Measurements from ENCODE around the gene HMGA1. TPM values are rescaled to one million over a fixed set of nuclear protein-coding genes. Genes with fewer than 3 reads are reported as not detected.

The HMGA1 gene
- total RNA-seq, 4 donors from 2014 or later = 33.3 to 48.5 (median 41.9) TPM

DNA sequence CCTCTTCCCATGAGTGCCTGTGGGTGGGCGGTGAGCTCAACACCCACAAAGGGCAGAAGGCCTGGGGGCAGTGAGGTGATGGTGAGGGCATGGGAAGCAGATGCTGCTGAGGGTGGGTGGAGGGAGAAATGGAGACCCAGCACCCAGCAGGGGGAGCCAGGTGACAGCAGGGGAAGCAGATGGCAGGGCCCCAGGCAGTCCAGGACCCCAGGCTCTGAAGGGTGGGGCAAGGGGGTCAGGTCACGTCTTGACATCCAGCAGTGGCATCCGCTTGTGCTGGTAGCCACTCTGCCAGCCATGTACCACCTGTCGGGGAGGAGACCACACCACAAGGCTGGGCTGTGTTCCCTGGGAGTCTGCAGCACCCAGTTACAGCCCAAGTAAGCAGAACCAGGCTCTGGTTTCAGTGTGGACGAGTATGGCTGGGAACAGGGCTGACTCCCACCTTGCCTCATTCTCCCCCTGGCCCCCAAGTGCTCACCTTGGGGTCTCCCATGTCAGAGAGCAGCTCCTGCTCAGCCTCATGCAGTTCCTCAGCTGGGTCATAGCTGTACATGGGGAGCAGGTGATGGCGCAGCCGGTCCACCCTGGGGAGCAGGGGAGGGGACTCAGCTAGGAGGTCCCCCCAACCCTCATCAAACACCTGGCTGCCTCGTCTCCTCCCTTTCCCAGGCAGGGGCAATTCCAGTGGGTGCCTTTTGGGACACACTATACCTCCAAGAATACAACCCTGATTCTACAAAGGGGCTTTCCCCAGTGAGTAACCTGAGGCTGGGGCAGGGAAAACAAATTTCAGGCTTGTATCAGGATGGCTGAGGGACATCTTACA is 10.1 kb downstream of the HMGA1 start:
- Histone ChIP-seq H3K9me3 (no peaks in the 10 kb centered on the region), H3K27me3 (no peaks in the 10 kb centered on the region), H3K36me3 (no peaks in the 10 kb centered on the region), H3K4me1 (peaks cover 5 to 24% of the 10 kb centered on the region in 2 donors), H3K4me3 (replicated peaks in 1 of 3) (no peak overlapping the region), H3K27ac (no peak overlapping the region)
- intact Hi-C loops (cut with DNase I) = loop anchor here (5.0 kb wide), 2 partner anchors 49 to 171 kb away; no protein-coding TSS in a partner anchor
- TF ChIP-seq, protein P1, sequence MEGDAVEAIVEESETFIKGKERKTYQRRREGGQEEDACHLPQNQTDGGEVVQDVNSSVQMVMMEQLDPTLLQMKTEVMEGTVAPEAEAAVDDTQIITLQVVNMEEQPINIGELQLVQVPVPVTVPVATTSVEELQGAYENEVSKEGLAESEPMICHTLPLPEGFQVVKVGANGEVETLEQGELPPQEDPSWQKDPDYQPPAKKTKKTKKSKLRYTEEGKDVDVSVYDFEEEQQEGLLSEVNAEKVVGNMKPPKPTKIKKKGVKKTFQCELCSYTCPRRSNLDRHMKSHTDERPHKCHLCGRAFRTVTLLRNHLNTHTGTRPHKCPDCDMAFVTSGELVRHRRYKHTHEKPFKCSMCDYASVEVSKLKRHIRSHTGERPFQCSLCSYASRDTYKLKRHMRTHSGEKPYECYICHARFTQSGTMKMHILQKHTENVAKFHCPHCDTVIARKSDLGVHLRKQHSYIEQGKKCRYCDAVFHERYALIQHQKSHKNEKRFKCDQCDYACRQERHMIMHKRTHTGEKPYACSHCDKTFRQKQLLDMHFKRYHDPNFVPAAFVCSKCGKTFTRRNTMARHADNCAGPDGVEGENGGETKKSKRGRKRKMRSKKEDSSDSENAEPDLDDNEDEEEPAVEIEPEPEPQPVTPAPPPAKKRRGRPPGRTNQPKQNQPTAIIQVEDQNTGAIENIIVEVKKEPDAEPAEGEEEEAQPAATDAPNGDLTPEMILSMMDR (IDR thresholded peaks at IDR 0.05) = peak in 3 of 6 experiments; percentile 21 to 34 (median 32)
- no peak for TF ChIP-seq POLR2A (IDR thresholded peaks at IDR 0.05)
- DNase-seq = peak in 1 of 2 donors; percentile 25
- WGBS, 2 donors = 74 to 76% methylated on average over 4 to 6 of the region's 8 CpGs

DNA sequence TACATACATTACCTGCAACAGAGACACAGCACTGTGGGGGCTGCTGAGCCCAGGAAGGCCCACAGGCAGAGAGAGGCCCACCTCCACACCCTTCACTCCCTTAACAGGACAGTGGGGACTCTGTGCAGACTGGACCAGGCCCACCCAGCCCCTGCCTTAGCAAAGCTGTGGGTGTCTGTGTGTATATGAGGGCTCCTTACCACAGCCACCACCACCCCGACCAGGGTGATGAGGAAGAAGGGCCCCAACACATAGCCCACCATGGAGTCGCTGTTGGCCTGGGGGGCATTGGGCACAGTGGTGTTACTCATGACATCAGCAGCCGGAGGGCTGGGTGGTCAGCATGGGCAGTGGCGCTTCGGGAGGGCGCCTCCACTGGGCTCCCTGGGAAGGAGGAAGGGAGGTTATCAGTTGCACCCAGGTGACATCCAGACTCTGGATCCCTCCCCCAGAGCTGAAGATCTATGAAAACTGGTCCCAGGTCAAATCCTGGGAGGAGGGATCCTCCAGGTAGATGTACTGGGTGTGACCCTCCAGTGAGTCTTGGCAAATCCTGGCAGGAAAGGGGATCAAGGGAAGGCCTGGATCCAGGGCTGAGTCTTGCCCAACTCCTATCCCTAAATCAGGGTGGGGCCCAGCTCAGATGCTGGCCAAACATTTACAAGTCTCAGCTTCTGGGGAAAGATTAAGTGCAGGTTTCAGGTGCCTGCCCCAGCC is 11.0 kb downstream of the HMGA1 start:
- 79 to 93% methylated on average over 3 to 6 of the region's 6 CpGs for WGBS, 2 donors
- peaks cover 5 to 24% of the 10 kb centered on the region in 2 donors for H3K4me1 ChIP-seq
- peak overlapping the region in 1 of 3 donors; percentile 83 for H3K4me3 ChIP-seq (replicated peaks in 1 of 3)
- intact Hi-C loops (cut with DNase I) = loop anchor here (2.0 to 5.0 kb wide), 3 partner anchors 50 to 170 kb away; partner anchors contain the start of gene NUDT3
- TF ChIP-seq, protein P1 (IDR thresholded peaks at IDR 0.05) = no peak
- TF ChIP-seq POLR2A (IDR thresholded peaks at IDR 0.05) = no peak
- no peaks in the 10 kb centered on the region for H3K36me3 ChIP-seq
- H3K27me3 ChIP-seq = no peaks in the 10 kb centered on the region
- H3K9me3 ChIP-seq = no peaks in the 10 kb centered on the region
- DNase-seq = no peak
- H3K27ac ChIP-seq = peak overlapping the region in 2 of 3 donors; percentile 92 to 94

- intact Hi-C loops (cut with DNase I) = loop anchor here (2.0 to 5.0 kb wide), 3 partner anchors 51 to 169 kb away; partner anchors contain the start of gene NUDT3
- peaks cover 5 to 24% of the 10 kb centered on the region in 2 donors for H3K4me1 ChIP-seq
- H3K27me3 ChIP-seq = no peaks in the 10 kb centered on the region
- H3K9me3 ChIP-seq = no peaks in the 10 kb centered on the region
- 10 to 19% methylated on average over 15 of the region's 17 CpGs for WGBS, 2 donors
- peak; percentile 78 to 84 for DNase-seq
- H3K4me3 ChIP-seq (replicated peaks in 1 of 3) = peak overlapping the region; percentile 23 to 83 (median 66)
- TF ChIP-seq POLR2A (IDR thresholded peaks at IDR 0.05) = no peak
- TF ChIP-seq, protein P1 (IDR thresholded peaks at IDR 0.05) = no peak
- H3K27ac ChIP-seq = peak overlapping the region; percentile 83 to 94 (median 92)
- H3K36me3 ChIP-seq = no peaks in the 10 kb centered on the region
These were observed 11.6 kb downstream of the HMGA1 start for GRCh38 chr6:34248198-34248726.

- Histone ChIP-seq H3K27ac (peak within 1 kb of the TSS; percentile 83 to 94 (median 92)), H3K9me3 (no peaks in the 10 kb centered on the region), H3K4me3 (replicated peaks in 1 of 3) (peak within 1 kb of the TSS; percentile 23 to 83 (median 71)), H3K4me1 (peaks cover 5 to 19% of the 10 kb centered on the region in 2 donors), H3K27me3 (no peaks in the 10 kb centered on the region), H3K36me3 (no peaks in the 10 kb centered on the region)
- peak; percentile 96 to 98 for DNase-seq
- TF ChIP-seq, protein P1 (IDR thresholded peaks at IDR 0.05) = peak; percentile 75 to 98 (median 96)
- TF ChIP-seq POLR2A (IDR thresholded peaks at IDR 0.05) = peak; percentile 49 to 89
- intact Hi-C loops (cut with DNase I) = loop anchor here (2.0 to 5.0 kb wide), 3 partner anchors 52 to 168 kb away; partner anchors contain the start of gene NUDT3
- WGBS, 2 donors = 0 to 3% methylated on average over 11 to 21 of the region's 79 CpGs
These were observed 12.2 kb downstream of the HMGA1 start, which contains the start of gene SMIM29 for GRCh38 chr6:34248727-34249468. Gene SMIM29, minus strand, starts transcription at chr6:34249006. Its CDS starts 1,215 bp downstream, at chr6:34247791.

Data from thyroid gland (tissue), 4 donors.